Prostate gland (tissue), 2 donors: ENCODE measurements around the gene RNPEP.
A peak's percentile ranks its signal among the peaks of the same experiment; 100 is the strongest.

Experiments
- CTCF ChIP-seq, 4 experiments: fragments of 200-600 bp in 2 of 4; fragments of 450-650 bp in 2 of 4; sonication (generic) in 2 of 4; IDR thresholded peaks; 1 replicate in 3 of 4; 2 replicates in 1 of 4; pipeline ENCODE4 v1.5.1; 2016 to 2019; ENCODE audit warnings: antibody characterized with exemption in 4 of 4, mild to moderate bottlenecking in 2 of 4, moderate library complexity in 2 of 4
- POLR2A ChIP-seq: fragments of 450-650 bp; IDR thresholded peaks from one replicate; pipeline ENCODE4 v1.6.1; 2016; ENCODE audit warnings: antibody characterized with exemption, mild to moderate bottlenecking

GRCh38 chr1:202010180-202011015 lies 27.9 kb downstream of the RNPEP start, which contains the start of gene ELF3:
- TF ChIP-seq CTCF (IDR thresholded peaks at IDR 0.05) (peak in 2 of 4 experiments; percentile 25 to 36), POLR2A (peak; percentile 94)
